ENCODE data around the gene ALDH8A1. TPM values are rescaled to one million over a fixed set of nuclear protein-coding genes. Genes with fewer than 3 reads are reported as not detected.

The ALDH8A1 gene
- total RNA-seq, 1 donor from 2014 or later: 0.53 TPM

DNA sequence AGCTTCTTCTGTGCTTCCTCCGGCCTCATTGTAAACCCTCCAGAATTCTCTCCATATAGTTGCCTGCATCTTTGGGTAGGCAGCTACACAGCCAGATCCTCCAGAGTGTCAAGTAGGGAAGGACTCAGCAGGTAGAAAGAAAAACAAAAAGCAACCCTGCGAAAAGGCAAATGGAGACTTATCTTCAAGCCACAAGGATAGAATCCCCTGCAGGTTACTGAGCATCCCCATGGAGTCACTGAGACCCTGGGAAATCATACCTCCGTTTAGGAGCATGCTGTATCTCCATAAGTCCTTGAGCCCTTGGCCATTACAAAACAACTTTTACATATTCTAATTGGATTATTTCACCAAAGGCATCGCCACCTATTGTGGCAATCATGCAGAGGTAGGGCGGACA is 28.6 kb downstream of the ALDH8A1 start:
- TF ChIP-seq, protein P1, sequence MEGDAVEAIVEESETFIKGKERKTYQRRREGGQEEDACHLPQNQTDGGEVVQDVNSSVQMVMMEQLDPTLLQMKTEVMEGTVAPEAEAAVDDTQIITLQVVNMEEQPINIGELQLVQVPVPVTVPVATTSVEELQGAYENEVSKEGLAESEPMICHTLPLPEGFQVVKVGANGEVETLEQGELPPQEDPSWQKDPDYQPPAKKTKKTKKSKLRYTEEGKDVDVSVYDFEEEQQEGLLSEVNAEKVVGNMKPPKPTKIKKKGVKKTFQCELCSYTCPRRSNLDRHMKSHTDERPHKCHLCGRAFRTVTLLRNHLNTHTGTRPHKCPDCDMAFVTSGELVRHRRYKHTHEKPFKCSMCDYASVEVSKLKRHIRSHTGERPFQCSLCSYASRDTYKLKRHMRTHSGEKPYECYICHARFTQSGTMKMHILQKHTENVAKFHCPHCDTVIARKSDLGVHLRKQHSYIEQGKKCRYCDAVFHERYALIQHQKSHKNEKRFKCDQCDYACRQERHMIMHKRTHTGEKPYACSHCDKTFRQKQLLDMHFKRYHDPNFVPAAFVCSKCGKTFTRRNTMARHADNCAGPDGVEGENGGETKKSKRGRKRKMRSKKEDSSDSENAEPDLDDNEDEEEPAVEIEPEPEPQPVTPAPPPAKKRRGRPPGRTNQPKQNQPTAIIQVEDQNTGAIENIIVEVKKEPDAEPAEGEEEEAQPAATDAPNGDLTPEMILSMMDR (IDR thresholded peaks at IDR 0.05): no peak
- intact Hi-C loops (cut with micrococcal nuclease): no loop called here
- POLR2A ChIA-PET: no interaction called here
- DNase-seq (no peak), ATAC-seq (ENCODE audit: low read depth) (no peak)
- Mint-ChIP-seq H3K9me3 (no peaks in the 10 kb centered on the region), H3K27ac (no peak overlapping the region), H3K4me1 (no peaks in the 10 kb centered on the region), H3K4me3 (no peak overlapping the region), H3K27me3 (peaks cover 4% of the 10 kb centered on the region), H3K36me3 (ENCODE audit: low read depth) (no peaks in the 10 kb centered on the region)
- CTCF ChIA-PET: no interaction called here

DNA sequence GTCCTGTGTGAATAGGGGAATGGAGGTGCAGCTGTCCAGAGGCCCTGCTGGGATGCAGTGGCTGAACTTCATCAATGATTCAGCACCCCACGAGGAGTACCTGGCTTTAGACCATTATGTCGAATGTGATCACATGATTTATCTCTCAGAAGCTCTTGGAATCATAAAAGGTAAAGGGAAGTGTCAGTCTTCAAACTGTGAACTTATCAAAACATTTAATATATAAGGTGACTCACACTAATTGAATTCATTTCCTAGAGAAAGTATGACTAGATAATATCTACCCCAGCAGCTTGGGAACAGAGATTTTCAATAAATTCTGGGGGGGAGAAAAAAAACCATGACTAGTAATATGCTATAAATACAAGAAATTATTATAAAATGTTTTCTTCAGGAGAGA is 29.5 kb downstream of the ALDH8A1 start:
- Mint-ChIP-seq H3K27ac (no peak overlapping the region), H3K36me3 (ENCODE audit: low read depth) (no peaks in the 10 kb centered on the region), H3K4me1 (no peaks in the 10 kb centered on the region), H3K27me3 (peaks cover 4% of the 10 kb centered on the region), H3K4me3 (no peak overlapping the region), H3K9me3 (no peaks in the 10 kb centered on the region)
- POLR2A ChIA-PET: no interaction called here
- TF ChIP-seq, protein P1 (IDR thresholded peaks at IDR 0.05): no peak
- intact Hi-C loops (cut with micrococcal nuclease): no loop called here
- CTCF ChIA-PET: interaction anchor here (2.0 kb wide), 1 partner anchor 20 kb away, joined by 7 read pairs; no protein-coding TSS in a partner anchor
- ATAC-seq (ENCODE audit: low read depth) (no peak), DNase-seq (no peak)

DNA sequence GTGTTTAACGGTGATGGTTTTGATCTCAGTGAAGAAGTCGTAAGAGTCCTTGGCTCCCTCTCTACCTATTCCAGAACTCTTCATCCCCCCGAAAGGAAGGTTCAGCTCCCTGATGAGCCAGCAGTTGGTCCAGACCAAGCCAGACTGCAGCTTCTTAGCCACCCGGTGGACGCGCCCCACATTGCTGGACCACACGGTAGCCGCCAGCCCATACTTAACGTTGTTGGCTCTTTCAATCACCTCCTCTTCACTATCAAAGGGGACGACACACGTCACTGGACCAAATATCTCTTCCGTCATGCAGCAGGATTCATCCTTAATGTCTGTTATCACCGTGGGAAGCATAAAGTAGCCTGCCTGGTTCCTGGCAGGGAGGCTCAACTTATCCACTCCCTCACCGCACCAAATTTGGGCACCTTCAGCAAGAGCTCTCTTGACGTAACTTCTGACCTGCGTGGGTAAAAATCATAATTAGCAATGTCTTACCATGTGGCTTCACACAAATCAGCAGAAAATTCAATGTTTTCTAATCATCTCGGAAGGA is 31.4 kb downstream of the ALDH8A1 start:
- Mint-ChIP-seq H3K27ac (no peak overlapping the region), H3K9me3 (no peaks in the 10 kb centered on the region), H3K36me3 (ENCODE audit: low read depth) (no peaks in the 10 kb centered on the region), H3K27me3 (peaks cover 4% of the 10 kb centered on the region), H3K4me3 (no peak overlapping the region), H3K4me1 (no peaks in the 10 kb centered on the region)
- TF ChIP-seq, protein P1 (IDR thresholded peaks at IDR 0.05): no peak
- no peak for DNase-seq
- ChIA-PET POLR2A (no interaction called here), CTCF (interaction anchor here (2.0 kb wide), 1 partner anchor 22 kb away, joined by 7 read pairs; no protein-coding TSS in a partner anchor)
- intact Hi-C loops (cut with micrococcal nuclease): no loop called here
- ATAC-seq (ENCODE audit: low read depth): no peak

DNA sequence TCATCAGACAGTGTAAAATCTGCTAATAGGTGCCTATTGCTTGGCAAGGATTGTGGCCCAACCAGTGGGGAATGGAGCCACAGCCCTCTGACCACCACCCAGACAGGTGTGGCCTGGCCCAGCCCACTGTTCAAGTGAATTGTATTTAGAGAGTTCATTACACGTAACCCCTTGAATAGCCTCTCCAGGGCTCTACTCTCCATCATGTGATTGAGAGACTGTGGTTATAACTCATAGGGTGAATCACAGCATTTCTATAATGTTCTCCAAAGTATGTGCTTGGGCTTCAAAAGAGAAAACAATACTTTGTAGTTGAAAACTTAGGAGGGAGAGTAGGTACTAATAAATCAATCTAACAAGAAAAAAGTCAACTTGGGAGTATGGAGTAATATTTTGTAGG is 38.4 kb downstream of the ALDH8A1 start:
- ChIA-PET POLR2A (no interaction called here), CTCF (no interaction called here)
- Mint-ChIP-seq H3K36me3 (ENCODE audit: low read depth) (no peaks in the 10 kb centered on the region), H3K27ac (no peak overlapping the region), H3K4me1 (no peaks in the 10 kb centered on the region), H3K9me3 (no peaks in the 10 kb centered on the region), H3K4me3 (no peak overlapping the region), H3K27me3 (peaks cover 3% of the 10 kb centered on the region)
- TF ChIP-seq, protein P1 (IDR thresholded peaks at IDR 0.05): no peak
- DNase-seq: no peak
- intact Hi-C loops (cut with micrococcal nuclease): no loop called here
- ATAC-seq (ENCODE audit: low read depth): no peak

DNA sequence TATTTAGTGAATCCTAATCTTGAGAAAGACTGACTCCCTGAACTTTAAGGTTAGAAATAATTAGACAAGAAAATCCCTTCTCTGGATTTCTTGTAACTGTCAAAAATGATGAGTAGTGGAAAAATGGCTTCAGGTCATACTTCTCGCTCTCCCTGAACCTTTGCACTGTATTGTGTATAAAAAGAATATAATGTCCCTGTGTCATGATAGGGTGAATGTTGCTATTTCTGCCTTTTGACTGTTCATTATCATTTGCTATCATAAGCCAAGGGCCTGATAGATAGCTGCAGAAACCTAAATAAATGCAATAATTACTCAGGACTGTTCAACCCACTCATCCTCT is 39.3 kb downstream of the ALDH8A1 start:
- intact Hi-C loops (cut with micrococcal nuclease): no loop called here
- no peak overlapping the region for H3K4me3 Mint-ChIP-seq
- ChIA-PET CTCF (no interaction called here), POLR2A (no interaction called here)
- DNase-seq: no peak
- TF ChIP-seq, protein P1 (IDR thresholded peaks at IDR 0.05): no peak
- H3K27me3 Mint-ChIP-seq: peaks cover 3% of the 10 kb centered on the region
- no peak for ATAC-seq (ENCODE audit: low read depth)
- H3K36me3 Mint-ChIP-seq (ENCODE audit: low read depth): no peaks in the 10 kb centered on the region
- H3K27ac Mint-ChIP-seq: no peak overlapping the region
- no peaks in the 10 kb centered on the region for H3K4me1 Mint-ChIP-seq
- no peaks in the 10 kb centered on the region for H3K9me3 Mint-ChIP-seq
